ENCODE data around the gene RPS3A. TPM values are rescaled to one million over a fixed set of nuclear protein-coding genes. Genes with fewer than 3 reads are reported as not detected.
"Not testable (repeated sequence)": the region's sequence is repeated elsewhere in the genome, so short reads cannot be mapped to it uniquely, and the experiment has no call there.

The RPS3A gene
- polyA plus RNA-seq, 3 donors = 3,708 to 4,499 (median 3,883) TPM

DNA sequence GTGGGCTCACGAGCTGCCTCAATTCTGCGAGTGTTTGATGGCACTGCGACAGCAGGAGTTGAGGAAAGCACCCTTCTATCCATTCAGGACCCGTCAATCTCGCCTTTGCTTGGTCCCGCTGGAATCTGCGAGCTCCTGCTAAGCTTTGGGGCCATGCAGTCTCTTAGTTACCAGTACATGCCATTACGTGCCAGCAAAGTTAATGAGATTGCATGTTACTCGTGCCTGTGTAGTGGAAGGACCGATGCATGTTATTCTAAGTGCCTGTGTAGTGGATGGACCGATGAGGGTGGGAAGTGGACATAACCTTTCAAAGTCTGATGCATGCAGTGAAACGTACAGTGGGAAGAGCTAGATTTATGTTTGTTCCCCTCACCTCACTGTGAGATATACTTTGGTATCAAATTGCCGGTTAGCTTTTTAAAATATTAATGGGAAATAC, 569 bp downstream of the RPS3A start:
- peak; percentile 38 for DNase-seq

DNA sequence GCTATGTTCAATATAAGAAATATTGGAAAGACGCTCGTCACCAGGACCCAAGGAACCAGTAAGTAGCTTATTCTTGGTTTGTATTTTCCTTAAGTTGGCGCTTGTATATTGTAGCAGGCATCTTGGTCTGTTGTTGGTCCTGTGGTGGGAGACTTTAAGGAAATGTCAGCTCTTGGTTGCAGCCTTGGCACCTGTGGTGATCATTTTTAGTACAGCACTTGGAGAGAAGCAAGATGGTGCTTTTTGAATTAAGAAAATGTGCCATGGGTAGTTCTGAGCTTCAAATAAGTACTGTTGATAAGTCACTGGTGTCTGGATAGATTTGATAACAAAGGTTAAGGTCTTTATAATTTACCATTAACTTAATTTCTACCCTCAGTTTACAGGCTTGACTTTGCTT, 1.1 kb downstream of the RPS3A start:
- no peak for DNase-seq

DNA sequence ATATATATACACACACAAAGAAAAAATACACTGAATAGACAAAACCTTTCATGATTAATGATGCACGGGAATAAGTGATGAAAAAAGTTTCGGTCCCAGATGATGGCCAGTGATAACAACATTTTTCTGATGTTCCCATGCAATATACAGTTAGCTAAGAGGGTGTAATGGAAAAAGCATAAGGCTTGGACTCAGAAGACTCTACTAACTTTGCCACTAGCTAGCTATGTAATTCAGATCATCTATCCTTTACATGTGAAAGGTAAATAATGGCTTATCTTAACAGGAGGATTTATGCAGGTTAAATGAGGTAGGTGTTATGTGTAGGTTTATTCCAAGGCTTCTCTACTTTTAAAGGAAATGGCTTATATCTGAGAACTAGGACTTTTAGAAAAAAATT, 4.3 kb downstream of the RPS3A start:
- DNase-seq = no peak

DNA sequence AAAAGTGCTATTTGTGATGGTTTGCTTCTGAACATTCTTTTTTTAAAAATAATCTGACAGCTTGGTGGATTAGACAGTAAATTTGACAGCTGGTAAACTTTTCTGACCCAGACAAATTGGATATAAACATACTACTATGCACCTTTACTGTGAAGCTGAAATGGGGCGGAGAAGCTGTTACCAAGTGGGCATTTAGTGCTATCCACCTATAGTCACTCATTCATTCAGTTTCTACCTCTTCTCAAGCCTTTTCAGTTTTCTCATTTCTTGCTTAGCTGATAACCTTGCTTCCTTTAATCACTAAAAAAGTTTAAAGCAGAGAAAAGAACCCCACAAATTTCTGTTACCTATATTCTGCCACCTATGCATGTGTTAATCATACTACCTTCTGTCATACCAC, 5.2 kb downstream of the RPS3A start:
- DNase-seq = no peak

- DNase-seq = no peak
These were observed 6.1 kb downstream of the RPS3A start for GRCh38 chr4:151105454-151106032.

DNA sequence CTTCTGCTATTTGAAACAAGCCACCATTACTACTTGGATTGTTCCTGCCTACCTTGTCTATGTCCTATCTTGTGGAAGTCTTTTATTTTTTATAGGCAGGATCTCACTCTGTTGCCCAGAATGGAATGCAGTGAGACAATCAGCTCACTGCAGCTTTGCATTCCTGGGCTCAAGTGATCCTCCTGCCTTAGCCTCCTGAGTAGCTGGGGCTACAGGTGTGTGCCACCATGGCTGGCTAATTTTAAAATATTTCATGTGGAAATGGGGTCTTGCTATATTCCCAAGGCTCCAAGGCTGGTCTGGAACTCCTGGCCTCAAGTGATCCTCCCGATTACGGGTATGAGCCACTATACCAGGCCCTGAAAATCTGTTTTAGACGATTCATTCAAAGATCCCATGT, 7.6 kb downstream of the RPS3A start:
- DNase-seq = no peak

GRCh38 chr4:151110236-151110635, 10.8 kb downstream of the RPS3A start:
- DNase-seq = no peak

GRCh38 chr4:151114338-151114737, 14.9 kb downstream of the RPS3A start:
- DNase-seq = no peak

DNA sequence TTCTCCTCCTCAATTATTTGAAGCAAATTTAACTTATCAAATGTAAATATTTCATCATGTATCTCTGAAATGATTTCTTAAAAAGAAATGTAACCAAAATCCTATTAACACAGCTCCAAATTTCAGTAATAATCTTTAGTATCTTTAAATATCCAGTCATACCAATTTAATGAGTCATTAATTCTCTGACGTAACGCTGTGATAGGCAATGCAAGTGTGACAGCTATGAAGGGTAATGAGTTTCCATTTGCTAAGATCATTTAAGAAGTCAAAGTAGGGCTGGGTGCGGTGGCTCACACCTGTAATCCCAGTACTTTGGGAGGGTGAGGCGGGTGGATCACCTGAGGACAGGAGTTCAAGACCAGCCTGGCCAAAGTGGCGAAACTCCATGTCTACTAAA, 15.6 kb downstream of the RPS3A start:
- DNase-seq = no peak

GRCh38 chr4:151117371-151117962, 18.0 kb downstream of the RPS3A start:
- peak; percentile 74 for DNase-seq

DNA sequence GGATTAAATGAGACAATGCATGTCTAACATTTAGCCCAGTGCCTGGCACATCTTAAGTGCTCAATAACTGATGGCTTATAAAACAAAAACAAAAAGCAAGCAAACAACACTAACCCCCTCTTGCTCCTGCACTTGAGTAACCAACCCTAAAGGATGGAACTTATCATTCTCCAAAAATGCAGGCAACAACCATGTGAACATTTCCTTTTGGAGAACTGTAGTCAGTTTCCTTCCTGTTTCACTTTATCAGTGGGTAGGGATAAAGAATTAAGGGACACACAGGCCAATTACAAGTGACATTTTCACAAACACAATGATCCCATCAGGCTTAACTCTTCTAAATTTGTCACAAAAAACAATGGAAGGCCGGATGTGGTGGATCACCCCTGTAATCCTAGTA, 30.4 kb downstream of the RPS3A start:
- DNase-seq = no peak

DNA sequence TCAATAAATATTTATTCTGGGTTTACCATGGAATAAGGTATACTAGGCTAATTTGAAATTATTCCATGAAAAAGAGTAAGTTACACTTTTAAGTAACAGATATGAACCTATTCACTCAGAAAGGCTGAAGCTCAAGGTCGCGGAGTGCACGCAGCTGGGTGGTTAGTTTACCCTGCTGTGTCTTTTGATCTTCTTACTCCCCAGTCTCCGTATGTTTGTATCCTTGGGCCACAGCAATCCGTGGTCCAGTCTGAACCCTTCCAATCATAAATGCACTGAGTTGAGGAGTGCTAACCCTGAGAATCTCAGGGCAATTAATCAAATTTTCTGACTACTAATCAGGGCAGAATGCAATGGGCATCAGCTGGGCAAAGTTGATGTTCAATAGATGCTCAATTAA, 33.9 kb downstream of the RPS3A start:
- no peak for DNase-seq

GRCh38 chr4:151136048-151136447, 36.6 kb downstream of the RPS3A start:
- DNase-seq = not testable (repeated sequence)

GRCh38 chr4:151139814-151140213, 40.4 kb downstream of the RPS3A start:
- DNase-seq = no peak

- DNase-seq = no peak
These were observed 43.3 kb downstream of the RPS3A start for GRCh38 chr4:151142758-151143157.

- no peak for DNase-seq
These were observed 43.7 kb downstream of the RPS3A start for GRCh38 chr4:151143162-151143561.

DNA sequence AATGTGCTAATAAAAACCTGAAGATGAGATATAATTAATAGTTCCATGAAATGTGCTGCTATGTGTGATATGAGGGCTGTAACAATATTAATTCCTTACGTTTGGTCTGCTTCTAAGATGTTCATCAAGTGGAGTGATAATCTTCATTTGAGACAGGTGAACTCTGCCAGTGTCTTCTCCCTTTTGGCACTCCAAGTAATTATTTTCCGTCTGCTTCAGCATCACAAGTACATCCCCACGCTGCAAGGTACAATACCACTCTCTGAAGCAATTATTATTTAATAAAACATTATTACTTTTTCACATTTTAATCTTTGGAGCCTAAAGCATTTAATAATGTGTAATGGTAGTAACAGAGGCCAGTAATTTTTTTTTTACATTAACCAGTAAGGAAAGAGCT, 44.4 kb downstream of the RPS3A start:
- no peak for DNase-seq

DNA sequence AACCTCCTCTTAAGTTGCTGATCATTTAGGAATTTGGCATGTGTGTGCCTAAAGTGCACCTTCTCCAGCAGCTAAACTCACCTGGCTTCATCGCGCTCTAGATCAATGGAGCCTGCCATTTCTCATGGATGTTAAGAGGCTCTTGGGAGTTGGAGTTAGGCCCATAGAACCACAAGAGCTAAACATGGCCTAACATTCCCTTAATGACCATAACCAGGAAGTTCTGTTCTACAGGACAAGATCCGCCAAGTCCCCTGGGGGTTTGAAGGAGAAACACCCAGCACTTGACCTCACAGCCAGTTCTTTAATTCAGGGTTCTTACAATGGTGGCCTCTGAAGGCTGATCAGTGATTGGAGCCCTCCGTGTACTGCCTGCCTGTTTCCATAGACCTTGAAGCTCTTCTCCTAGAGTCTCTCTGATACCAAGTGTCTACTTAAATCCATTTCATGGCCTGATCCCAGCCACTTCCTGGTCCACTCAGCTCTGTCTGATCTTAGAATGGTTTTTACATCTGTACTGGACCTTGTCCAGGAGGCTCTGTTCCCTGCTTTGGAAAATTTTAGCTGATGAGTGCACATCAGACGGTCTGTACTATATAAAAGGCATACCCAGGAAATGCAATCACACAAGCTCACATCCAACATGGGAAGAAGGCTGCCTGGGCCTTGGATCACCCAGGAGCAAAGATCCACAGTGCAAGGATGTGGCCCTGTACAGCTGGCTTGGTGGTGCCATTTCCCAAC, 45.1 kb downstream of the RPS3A start:
- DNase-seq = no peak

DNA sequence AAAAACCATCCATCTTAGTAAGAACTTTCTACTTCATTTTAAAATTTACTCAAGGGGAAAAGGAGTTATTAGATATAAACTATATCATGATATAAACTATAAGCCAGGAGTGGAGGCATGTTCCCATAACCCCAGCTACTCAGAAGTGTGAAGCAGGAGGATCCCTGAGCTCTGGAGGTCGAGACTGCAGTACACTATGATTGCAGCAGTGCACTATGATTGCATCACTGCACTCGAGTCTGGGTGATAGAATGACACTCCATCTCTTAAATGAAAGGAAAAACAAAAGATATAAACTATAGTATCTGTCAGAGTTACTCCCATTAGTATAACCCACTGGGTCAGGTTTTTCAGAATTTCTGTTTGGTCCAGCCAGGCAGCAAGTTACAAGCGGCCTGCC, 47.6 kb downstream of the RPS3A start:
- DNase-seq = no peak

- DNase-seq = no peak
These were observed 48.8 kb downstream of the RPS3A start for GRCh38 chr4:151148261-151148660.

GRCh38 chr4:151150821-151151580, 51.6 kb downstream of the RPS3A start:
- DNase-seq = no peak

- no peak for DNase-seq
These were observed 52.6 kb downstream of the RPS3A start for GRCh38 chr4:151152028-151152427.

DNA sequence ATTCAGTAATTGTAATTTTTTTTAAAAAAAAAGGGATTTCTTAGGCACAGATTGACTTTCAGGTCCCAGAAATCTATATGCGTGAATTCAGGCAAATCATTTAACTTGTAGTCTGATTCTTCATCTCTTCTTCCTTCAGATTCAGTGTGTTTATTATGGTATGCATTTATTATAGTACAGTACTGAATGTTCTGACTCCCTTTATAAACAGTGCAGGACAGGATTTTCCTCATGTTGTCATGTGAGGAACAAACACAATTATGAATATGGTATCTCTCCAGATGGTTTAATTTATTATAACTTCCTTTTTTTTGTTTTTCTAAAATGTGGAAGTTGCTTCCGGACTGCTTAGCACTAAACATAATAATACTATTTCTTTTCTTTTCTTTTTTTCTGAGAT, 54.2 kb downstream of the RPS3A start:
- no peak for DNase-seq
